Type B pancreatic cell (in vitro differentiated cells): ENCODE measurements around the gene TMEM53. TPM values are rescaled to one million over a fixed set of nuclear protein-coding genes. Genes with fewer than 3 reads are reported as not detected.
A peak's percentile ranks its signal among the peaks of the same experiment; 100 is the strongest.

ENCODE experiments used
- DNase-seq: peaks from one replicate; pipeline ENCODE4 v3.0.0; 2021; ENCODE audit warnings: mixed read lengths; ENCODE audit not compliant: unreplicated experiment; ENCODE audit errors: extremely low spot score
- H3K27ac Mint-ChIP-seq: 2 replicates; pipeline ENCODE4 v1.8.0; 2021; ENCODE audit warnings: mild to moderate bottlenecking, mixed read lengths
- H3K27me3 Mint-ChIP-seq: 2 replicates; pipeline ENCODE4 v1.8.0; 2021; ENCODE audit warnings: mixed read lengths
- H3K36me3 Mint-ChIP-seq: 2 replicates; pipeline ENCODE4 v1.8.0; 2021; ENCODE audit warnings: mixed read lengths
- H3K4me1 Mint-ChIP-seq: one replicate; pipeline ENCODE4 v1.8.0; 2021; ENCODE audit warnings: mixed read lengths; ENCODE audit not compliant: unreplicated experiment
- H3K4me3 Mint-ChIP-seq: 2 replicates; pipeline ENCODE4 v1.8.0; 2021; ENCODE audit warnings: mild to moderate bottlenecking, mixed read lengths
- H3K9me3 Mint-ChIP-seq: 2 replicates; pipeline ENCODE4 v1.8.0; 2021; ENCODE audit warnings: mixed read lengths
- CTCF ChIP-seq: fragments of 200-600 bp; sonication (generic); conservative IDR thresholded peaks from 2 replicates; pipeline ENCODE4 v1.5.0; 2021; ENCODE audit warnings: antibody characterized with exemption, mild to moderate bottlenecking
- total RNA-seq: library from RNA; stranded (reverse); gene quantifications from 2 replicates; pipeline ENCODE4 v1.2.1, GENCODE V29; 2021; ENCODE audit warnings: low replicate concordance

TMEM53 gene
- total RNA-seq, 1 donor from 2014 or later: 6.6 TPM

DNA sequence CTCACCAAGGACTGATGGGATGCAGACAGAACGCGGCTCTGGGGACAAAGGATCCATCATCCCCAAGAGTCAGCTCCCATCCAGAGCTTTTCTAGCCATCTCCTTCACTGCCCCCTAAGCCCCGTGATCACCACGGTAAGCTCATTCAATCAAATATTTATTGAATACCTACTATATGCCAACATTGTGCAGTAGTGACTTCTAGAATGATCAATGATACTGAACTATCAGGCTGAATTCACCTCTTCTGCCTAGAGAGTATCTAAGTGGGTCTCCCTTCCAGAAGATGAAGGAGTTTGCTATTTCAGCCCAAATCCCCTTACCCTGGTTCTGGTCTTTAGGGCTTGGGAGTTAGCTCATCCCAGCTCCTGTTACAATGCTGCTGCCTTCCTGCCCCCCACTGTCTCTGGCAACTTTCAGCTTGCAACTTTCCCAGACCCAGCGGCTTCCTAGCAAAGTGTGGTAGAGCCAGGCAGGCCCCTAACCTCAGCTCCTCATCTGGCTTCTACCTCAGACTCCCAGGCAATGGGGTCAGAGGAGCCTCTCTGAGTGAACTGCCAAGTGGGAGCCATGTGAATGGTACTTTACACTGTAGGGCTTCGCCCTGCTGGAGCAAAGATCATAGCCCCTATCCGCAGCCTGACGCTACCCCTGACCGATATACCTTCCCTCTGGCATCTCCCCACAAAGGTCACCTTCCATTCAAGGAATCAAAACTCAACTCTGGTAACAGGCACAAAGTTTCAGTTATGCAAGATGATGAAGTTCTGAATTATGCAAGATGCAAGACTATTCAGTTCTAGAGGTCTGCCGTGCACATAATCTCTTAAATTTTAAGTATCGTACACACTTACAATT, 20.9 kb downstream of the TMEM53 start:
- DNase-seq: no peak
- H3K4me1 Mint-ChIP-seq: peaks cover 19% of the 10 kb centered on the region
- no peaks in the 10 kb centered on the region for H3K9me3 Mint-ChIP-seq
- peak; percentile 9 for TF ChIP-seq CTCF
- no peaks in the 10 kb centered on the region for H3K27me3 Mint-ChIP-seq
- peaks cover 16% of the 10 kb centered on the region for H3K36me3 Mint-ChIP-seq
- H3K27ac Mint-ChIP-seq: no peak overlapping the region
- H3K4me3 Mint-ChIP-seq: no peak overlapping the region

DNA sequence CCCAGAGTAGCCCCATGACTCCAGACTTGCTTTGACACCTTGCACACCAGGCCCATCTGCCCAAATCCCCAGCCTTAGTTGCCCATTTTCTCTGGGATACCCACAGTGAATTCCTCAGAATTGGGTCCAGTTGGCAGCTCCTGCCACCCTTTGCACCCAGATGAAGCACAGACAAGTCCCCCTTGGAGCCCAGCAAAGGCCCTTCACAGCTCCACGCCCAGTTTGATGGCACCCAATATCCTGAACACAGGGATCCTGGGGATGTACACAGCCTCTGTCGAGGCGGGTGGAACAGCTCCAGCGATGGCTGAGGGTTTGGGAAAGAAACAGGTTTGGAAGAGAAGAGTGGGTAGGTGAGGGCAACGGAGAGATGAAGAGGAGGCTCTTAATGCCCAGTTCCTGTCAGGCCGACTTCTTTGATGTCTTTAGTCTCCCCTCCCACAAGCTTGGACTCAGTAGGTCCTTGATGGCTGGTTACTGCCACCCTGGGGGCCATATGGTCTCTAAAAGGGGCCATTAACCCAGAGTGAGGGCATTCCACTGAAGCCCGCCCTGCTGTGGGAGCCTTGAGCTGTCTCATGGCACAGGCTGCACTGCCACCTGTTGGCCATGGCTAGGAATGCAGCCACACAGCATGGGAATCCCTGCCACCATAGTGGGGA, 21.7 kb downstream of the TMEM53 start:
- peak; percentile 97 for TF ChIP-seq CTCF
- peaks cover 19% of the 10 kb centered on the region for H3K4me1 Mint-ChIP-seq
- no peaks in the 10 kb centered on the region for H3K27me3 Mint-ChIP-seq
- no peaks in the 10 kb centered on the region for H3K9me3 Mint-ChIP-seq
- peaks cover 21% of the 10 kb centered on the region for H3K36me3 Mint-ChIP-seq
- no peak overlapping the region for H3K27ac Mint-ChIP-seq
- DNase-seq: peak; percentile 83
- no peak overlapping the region for H3K4me3 Mint-ChIP-seq

DNA sequence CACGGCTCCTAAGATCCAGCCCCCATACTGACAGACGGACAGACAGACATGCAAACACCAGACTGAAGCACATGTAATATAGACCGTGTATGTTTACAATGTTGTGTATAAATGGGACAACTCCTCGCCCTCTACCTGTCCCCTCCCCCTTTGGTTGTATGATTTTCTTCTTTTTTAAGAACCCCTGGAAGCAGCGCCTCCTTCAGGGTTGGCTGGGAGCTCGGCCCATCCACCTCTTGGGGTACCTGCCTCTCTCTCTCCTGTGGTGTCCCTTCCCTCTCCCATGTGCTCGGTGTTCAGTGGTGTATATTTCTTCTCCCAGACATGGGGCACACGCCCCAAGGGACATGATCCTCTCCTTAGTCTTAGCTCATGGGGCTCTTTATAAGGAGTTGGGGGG, 23.2 kb downstream of the TMEM53 start:
- Mint-ChIP-seq H3K4me1 (peaks cover 19% of the 10 kb centered on the region), H3K36me3 (peaks cover 23% of the 10 kb centered on the region), H3K4me3 (no peak overlapping the region), H3K27me3 (no peaks in the 10 kb centered on the region), H3K27ac (no peak overlapping the region), H3K9me3 (no peaks in the 10 kb centered on the region)
- no peak for TF ChIP-seq CTCF
- DNase-seq: no peak

DNA sequence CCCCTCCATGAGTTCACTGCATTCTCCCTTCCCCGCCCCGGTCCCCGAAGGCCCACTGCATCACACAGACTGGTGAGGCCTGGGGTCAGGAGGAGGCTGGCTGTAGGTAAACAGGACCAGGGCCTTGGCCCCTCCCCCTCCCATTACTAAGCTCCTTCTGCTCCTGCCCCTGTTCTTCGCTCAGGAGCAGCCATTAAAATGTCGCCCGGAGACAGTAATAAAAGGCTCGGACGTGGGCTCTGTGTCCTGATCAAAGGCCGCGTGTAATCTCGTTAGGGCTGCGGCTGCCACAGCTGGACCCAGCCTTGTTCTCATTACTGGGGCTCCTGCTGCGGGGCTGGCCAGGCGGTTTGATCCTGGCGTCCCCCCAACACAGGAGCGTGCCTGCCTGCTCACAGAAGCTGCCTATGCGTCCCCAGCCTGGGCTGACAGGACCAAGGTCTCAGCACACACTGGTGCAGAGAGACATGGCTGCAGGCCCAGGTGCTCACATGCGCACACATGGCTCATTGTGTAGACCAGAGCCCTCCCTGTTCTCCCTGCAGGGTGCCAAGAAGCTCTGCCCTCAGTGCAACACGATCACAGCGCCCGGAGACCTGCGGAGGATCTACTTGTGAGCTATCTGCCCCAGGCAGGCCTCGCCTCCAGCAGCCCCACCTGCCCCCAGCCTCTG, 24.0 kb downstream of the TMEM53 start:
- Mint-ChIP-seq H3K27me3 (no peaks in the 10 kb centered on the region), H3K27ac (no peak overlapping the region), H3K36me3 (peaks cover 23% of the 10 kb centered on the region), H3K4me1 (peaks cover 19% of the 10 kb centered on the region), H3K9me3 (no peaks in the 10 kb centered on the region), H3K4me3 (no peak overlapping the region)
- peak; percentile 68 for DNase-seq
- TF ChIP-seq CTCF: no peak

GRCh38 chr1:44649788-44650158, 24.5 kb downstream of the TMEM53 start:
- no peaks in the 10 kb centered on the region for H3K27me3 Mint-ChIP-seq
- no peak overlapping the region for H3K27ac Mint-ChIP-seq
- peaks cover 20% of the 10 kb centered on the region for H3K4me1 Mint-ChIP-seq
- H3K4me3 Mint-ChIP-seq: no peak overlapping the region
- peak; percentile 62 for DNase-seq
- peaks cover 23% of the 10 kb centered on the region for H3K36me3 Mint-ChIP-seq
- H3K9me3 Mint-ChIP-seq: no peaks in the 10 kb centered on the region
- TF ChIP-seq CTCF: no peak
